Measurements from ENCODE around the gene TRIM4.

- TF ChIP-seq CTCF (IDR thresholded peaks at IDR 0.05), result no peak
- no peak for TF ChIP-seq POLR2AphosphoS5 (IDR thresholded peaks at IDR 0.05)
- no peak for TF ChIP-seq POLR2A (IDR thresholded peaks at IDR 0.05)
These were observed 19.4 kb downstream of the TRIM4 start for GRCh38 chr7:99899830-99900519.

Measured in prostate gland (tissue), 2 donors.